ENCODE data around the gene PCDHB5.
"Not testable (repeated sequence)": the region's sequence is repeated elsewhere in the genome, so short reads cannot be mapped to it uniquely, and the experiment has no call there.

PCDHB5 gene

GRCh38 chr5:141135030-141135717, at the start of gene PCDHB5:
Gene PCDHB5 (plus strand): TSS chr5:141135206. CDS start chr5:141135435, 229 bp downstream.
- no peak for DNase-seq (ENCODE audit: low read depth)

DNA sequence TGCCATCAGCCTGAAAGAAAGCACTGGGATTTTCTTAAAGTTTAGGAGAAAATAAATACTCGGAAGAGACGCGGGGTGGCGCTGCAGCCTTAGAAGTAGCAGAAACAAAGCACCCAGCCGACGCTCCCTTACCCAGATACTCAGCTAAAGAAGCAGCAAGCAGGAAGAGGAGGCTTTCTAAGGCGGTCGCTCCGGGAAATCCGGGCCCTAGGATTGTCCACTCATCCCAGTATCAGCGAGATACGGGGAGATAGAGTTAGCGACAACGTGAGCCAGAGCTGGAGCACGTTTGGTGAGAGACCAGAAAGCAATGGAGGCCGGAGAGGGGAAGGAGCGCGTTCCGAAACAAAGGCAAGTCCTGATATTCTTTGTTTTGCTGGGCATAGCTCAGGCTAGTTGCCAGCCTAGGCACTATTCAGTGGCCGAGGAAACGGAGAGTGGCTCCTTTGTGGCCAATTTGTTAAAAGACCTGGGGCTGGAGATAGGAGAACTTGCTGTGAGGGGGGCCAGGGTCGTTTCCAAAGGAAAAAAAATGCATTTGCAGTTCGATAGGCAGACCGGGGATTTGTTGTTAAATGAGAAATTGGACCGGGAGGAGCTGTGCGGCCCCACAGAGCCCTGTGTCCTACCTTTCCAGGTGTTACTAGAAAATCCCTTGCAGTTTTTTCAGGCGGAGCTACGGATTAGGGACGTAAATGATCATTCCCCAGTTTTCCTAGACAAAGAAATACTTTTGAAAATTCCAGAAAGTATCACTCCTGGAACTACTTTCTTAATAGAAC, 40.3 kb upstream of the PCDHB5 start, which contains the start of gene PCDHB2:
PCDHB2 (plus strand) TSS at position 135 of the 782 bp plus-strand sequence; CDS start at position 311, 176 bp downstream.
- DNase-seq (ENCODE audit: low read depth): peak; percentile 34

- DNase-seq (ENCODE audit: low read depth): no peak
These were observed 39.8 kb upstream of the PCDHB5 start for GRCh38 chr5:141095263-141095641.

GRCh38 chr5:141096181-141096580, 38.8 kb upstream of the PCDHB5 start:
- DNase-seq (ENCODE audit: low read depth): not testable (repeated sequence)

DNA sequence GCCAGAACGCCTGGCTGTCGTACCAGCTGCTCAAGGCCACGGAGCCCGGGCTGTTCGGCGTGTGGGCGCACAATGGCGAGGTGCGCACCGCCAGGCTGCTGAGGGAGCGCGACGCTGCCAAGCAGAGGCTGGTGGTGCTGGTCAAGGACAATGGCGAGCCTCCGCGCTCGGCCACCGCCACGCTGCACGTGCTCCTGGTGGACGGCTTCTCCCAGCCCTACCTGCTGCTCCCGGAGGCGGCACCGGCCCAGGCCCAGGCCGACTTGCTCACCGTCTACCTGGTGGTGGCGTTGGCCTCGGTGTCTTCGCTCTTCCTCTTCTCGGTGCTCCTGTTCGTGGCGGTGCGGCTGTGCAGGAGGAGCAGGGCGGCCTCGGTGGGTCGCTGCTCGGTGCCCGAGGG, 38.4 kb upstream of the PCDHB5 start:
- not testable (repeated sequence) for DNase-seq (ENCODE audit: low read depth)

GRCh38 chr5:141100243-141100805, 34.7 kb upstream of the PCDHB5 start, which contains the start of gene PCDHB3:
Gene PCDHB3 (plus strand): TSS chr5:141100473. CDS start chr5:141100650, 177 bp downstream.
- DNase-seq (ENCODE audit: low read depth): no peak

DNA sequence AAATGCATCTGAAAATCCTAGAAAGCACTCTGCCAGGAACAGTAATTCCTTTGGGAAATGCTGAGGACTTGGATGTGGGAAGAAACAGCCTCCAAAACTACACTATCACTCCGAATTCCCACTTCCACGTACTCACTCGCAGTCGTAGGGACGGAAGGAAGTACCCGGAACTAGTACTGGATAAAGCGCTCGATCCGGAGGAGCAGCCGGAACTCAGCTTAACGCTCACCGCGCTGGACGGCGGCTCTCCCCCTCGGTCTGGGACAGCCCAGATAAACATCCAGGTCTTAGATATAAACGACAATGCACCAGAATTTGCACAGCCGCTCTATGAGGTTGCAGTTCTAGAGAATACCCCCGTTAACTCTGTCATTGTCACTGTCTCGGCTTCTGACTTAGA, 33.9 kb upstream of the PCDHB5 start:
- no peak for DNase-seq (ENCODE audit: low read depth)

- DNase-seq (ENCODE audit: low read depth): not testable (repeated sequence)
These were observed 32.9 kb upstream of the PCDHB5 start for GRCh38 chr5:141102070-141102469.

- not testable (repeated sequence) for DNase-seq (ENCODE audit: low read depth)
These were observed 32.5 kb upstream of the PCDHB5 start for GRCh38 chr5:141102471-141102870.

DNA sequence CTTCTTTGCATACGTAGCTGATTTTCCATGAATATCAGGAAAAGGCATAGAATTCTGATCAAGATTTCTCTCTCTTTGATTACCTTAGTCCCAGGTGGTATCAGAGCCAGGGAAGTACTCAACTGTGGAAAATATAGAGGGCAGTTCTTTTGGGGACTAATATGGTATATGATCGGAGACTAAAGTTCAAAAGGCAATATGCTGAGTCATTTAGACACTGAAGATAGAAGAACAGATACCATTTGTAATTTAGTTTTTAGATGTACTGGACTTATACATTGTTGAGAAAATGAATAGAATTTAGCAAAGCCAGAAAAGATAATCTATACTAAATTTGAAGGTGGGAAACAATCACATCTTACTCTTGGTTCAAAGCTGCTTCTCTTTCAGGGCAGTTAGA, 29.7 kb upstream of the PCDHB5 start:
- DNase-seq (ENCODE audit: low read depth): no peak

DNA sequence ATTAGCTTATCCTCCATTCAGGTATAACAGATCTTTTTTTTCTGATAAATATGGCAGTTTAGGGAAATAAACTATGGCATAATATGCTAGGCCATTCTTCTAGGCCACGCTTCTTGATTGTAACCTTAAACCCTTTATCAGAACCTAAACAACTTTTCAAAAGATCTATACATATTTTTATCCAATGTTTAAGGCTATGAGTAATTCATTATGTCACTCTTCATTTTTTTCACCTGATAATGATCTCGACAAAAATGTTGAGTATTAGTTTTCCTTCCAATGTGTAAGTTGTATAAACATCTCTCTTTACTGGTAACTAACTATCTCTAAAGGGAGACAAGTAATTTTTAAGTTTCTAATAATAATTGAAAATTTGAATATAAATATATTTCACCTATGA, 15.8 kb upstream of the PCDHB5 start:
- no peak for DNase-seq (ENCODE audit: low read depth)

DNA sequence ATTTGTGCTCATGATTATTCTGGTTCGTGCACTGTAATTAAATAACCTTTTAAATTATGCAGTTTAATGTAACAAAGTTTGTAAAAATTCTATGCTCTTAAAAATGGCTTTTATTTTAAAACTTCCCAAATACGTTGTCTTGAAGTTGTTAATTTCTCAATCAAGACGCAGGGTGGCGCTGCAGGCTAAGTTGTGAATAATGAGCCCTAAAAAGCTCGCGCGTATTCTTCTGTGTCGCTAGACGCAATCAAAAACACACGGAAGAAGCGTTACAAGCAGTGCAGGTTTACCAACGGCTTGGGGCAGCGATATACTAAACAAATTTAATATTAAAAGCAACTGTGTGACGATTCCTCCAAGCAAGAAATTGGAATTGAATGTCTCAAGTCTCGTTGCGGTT, 13.4 kb upstream of the PCDHB5 start, which contains the start of gene PCDHB4:
PCDHB4 (plus strand) TSS at position 256 of the 400 bp plus-strand sequence. CDS start 181 bp downstream, outside the sequence.
- no peak for DNase-seq (ENCODE audit: low read depth)

DNA sequence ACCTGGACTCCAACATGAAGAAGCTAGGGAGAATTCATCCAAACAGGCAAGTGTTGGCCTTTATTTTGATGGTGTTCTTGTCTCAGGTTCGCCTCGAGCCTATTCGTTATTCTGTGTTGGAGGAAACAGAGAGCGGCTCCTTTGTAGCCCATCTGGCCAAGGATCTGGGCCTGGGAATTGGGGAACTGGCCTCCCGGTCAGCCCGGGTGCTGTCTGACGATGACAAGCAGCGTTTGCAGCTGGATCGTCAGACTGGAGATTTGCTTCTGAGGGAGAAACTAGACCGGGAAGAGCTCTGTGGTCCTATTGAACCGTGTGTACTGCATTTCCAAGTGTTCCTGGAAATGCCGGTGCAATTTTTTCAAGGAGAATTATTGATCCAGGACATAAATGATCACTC, 13.0 kb upstream of the PCDHB5 start:
- no peak for DNase-seq (ENCODE audit: low read depth)

- DNase-seq (ENCODE audit: low read depth): not testable (repeated sequence)
These were observed 11.4 kb upstream of the PCDHB5 start for GRCh38 chr5:141123396-141124135.

DNA sequence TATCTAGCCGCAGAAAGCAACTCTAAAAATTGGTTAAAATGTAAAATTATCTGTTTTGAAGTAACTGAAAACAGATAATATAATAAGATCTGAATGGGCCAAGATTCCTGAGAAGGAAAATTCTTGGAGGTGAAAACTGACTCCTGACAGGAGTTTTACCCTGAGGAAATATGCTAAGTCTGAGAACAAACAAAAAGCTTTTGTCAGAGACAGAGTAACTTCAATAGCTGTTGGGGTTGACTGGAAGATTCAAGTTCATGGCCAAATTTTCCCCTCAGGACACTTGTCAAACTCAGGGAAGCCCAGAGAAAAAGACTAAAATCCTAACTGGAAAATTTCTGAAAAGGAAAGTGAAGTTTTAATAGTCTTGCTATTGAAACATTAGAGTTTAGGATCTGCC, 7.7 kb upstream of the PCDHB5 start:
- no peak for DNase-seq (ENCODE audit: low read depth)

GRCh38 chr5:141135718-141136266, 786 bp downstream of the PCDHB5 start:
- no peak for DNase-seq (ENCODE audit: low read depth)

DNA sequence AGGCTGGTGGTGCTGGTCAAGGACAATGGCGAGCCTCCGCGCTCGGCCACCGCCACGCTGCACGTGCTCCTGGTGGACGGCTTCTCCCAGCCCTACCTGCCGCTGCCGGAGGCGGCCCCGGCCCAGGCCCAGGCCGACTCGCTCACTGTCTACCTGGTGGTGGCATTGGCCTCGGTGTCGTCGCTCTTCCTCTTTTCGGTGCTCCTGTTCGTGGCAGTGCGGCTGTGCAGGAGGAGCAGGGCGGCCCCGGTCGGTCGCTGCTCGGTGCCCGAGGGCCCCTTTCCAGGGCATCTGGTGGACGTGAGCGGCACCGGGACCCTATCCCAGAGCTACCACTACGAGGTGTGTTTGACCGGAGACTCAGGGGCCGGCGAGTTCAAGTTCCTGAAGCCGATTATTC, 2.3 kb downstream of the PCDHB5 start:
- DNase-seq (ENCODE audit: low read depth): not testable (repeated sequence)

DNA sequence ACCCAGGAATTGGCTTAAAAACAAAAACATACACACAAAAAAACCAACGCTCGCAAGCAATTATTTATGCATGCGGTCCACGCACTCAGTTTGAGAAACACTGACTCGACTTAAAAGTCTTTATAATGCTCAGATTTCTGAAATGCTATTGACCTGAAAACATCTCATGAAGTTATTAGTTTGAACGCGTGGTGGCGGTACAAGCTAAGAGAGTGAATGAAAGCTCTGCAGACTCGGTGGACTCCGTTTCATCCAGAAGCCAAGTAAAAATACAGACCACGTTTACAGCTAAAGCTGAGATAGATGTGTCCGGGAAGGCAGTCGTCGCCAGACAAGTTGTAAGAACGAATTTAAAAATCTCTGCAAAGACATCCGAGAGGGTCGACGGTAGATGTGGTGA, 14.8 kb downstream of the PCDHB5 start, which contains the start of gene PCDHB6:
PCDHB6 (plus strand) TSS at position 246 of the 400 bp plus-strand sequence. CDS start 201 bp downstream, outside the sequence.
- DNase-seq (ENCODE audit: low read depth): peak; percentile 23

DNA sequence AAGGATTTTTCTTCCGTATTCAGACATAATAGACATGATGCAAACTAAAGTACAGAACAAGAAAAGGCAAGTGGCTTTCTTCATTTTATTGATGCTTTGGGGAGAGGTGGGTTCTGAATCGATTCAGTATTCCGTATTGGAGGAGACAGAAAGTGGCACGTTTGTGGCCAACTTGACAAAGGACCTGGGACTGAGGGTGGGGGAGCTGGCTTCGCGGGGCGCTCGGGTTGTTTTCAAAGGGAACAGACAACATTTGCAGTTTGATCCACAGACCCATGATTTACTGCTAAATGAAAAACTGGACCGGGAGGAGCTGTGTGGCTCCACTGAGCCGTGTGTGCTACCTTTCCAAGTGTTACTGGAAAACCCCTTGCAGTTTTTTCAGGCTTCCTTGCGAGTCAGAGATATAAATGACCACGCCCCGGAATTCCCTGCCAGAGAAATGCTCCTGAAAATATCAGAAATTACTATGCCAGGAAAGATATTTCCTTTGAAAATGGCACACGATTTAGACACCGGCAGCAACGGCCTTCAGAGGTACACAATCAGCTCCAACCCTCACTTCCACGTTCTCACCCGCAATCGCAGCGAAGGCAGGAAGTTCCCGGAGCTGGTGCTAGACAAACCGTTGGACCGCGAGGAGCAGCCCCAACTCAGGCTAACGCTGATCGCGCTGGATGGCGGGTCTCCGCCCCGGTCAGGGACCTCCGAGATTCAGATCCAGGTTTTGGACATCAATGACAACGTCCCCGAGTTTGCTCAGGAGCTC, 15.4 kb downstream of the PCDHB5 start:
- DNase-seq (ENCODE audit: low read depth): no peak

- no peak for DNase-seq (ENCODE audit: low read depth)
These were observed 16.0 kb downstream of the PCDHB5 start for GRCh38 chr5:141150993-141151325.

- not testable (repeated sequence) for DNase-seq (ENCODE audit: low read depth)
These were observed 16.6 kb downstream of the PCDHB5 start for GRCh38 chr5:141151632-141152031.

Measured in HS-5 (cell line).